Endometrium (tissue), 2 donors: ENCODE measurements around the gene FKBP10.
"Not testable (repeated sequence)": the region's sequence is repeated elsewhere in the genome, so short reads cannot be mapped to it uniquely, and the experiment has no call there.

Experiments used
- FAIRE-seq: peaks from 2 replicates; lab custom pipeline; 2012; peaks lifted over from hg19 to GRCh38; lab: Jason Lieb, UNC
- donor health status: control.
- donor health status: control.

FKBP10 gene

GRCh38 chr17:41810659-41811548 lies 1.9 kb upstream of the FKBP10 start:
- FAIRE-seq, result no peak

GRCh38 chr17:41811549-41812380 lies 1.0 kb upstream of the FKBP10 start, which contains the start of gene P3H4:
Gene P3H4, minus strand, starts transcription at chr17:41811949. Its CDS starts 34 bp downstream, at chr17:41811915.
- FAIRE-seq, result no peak

GRCh38 chr17:41813152-41813680 lies 412 bp downstream of the FKBP10 start:
- FAIRE-seq, result no peak

DNA sequence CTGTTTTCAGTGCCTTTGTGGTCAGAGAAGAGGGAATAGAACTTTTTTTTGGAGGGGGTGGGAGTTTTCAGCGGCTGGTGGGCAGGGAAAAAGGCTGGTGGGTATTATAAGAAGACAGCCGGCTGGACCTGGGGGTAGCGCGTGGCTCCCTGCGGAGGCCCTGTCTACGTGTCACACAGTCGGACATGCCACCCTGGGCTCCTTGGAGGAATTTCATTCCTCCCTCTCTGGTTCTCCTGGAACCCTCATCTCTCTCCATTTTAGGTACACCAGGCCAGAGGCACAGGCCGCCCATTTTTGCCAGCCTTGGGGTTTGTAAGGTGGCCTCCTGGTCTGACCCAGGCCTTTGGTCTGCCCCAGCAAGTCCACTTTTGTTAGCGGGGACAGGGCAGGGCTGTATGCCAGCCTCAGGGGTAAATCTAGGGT lies 908 bp downstream of the FKBP10 start:
- FAIRE-seq, result no peak

- FAIRE-seq, result no peak
These were observed 1.4 kb downstream of the FKBP10 start for GRCh38 chr17:41814195-41814594.

DNA sequence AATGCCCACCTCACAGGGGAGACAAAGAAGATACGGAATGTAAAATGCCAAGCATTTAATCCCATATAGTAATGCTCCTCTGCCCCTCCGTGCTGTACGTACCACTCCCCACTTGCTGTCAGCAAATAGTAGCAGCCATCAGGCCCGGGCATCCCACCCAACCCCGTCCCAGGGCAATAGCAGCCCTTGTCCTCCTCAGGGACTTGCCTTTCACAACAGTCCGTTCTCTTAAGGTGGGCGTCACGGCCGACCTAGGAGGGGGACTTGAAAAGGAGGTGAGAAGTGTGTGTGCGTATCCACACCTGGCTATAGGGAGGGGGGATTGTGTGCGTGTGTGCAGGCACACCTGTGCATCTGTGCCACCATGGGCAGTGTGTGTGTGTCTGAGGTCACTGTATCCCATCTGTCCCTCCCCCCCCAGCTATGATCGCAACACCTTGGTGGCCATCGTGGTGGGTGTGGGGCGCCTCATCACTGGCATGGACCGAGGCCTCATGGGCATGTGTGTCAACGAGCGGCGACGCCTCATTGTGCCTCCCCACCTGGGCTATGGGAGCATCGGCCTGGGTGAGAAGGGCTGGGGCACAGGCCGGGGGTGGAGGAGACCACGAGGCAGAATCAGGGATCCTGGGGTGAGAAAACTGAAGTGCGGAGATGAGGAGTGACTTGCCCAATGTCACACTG lies 4.0 kb downstream of the FKBP10 start:
- FAIRE-seq, result no peak

DNA sequence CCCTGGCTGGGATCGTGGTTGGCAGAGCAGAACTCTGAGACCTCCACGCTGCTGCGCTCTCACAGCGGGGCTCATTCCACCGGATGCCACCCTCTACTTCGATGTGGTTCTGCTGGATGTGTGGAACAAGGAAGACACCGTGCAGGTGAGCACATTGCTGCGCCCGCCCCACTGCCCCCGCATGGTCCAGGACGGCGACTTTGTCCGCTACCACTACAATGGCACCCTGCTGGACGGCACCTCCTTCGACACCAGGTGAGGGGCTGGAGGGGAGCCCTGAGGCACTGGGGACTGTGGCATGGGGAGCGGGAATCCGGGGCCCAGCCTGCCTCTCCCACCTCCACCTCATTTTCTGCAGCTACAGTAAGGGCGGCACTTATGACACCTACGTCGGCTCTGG lies 5.2 kb downstream of the FKBP10 start:
- FAIRE-seq, result no peak

GRCh38 chr17:41821776-41822175 lies 9.0 kb downstream of the FKBP10 start:
- FAIRE-seq, result no peak

GRCh38 chr17:41822216-41823140 lies 9.7 kb downstream of the FKBP10 start:
- FAIRE-seq, result no peak

- FAIRE-seq, result no peak
These were observed 10.3 kb downstream of the FKBP10 start for GRCh38 chr17:41823141-41823524.

- no peak for FAIRE-seq
These were observed 10.8 kb downstream of the FKBP10 start for GRCh38 chr17:41823580-41823979.

DNA sequence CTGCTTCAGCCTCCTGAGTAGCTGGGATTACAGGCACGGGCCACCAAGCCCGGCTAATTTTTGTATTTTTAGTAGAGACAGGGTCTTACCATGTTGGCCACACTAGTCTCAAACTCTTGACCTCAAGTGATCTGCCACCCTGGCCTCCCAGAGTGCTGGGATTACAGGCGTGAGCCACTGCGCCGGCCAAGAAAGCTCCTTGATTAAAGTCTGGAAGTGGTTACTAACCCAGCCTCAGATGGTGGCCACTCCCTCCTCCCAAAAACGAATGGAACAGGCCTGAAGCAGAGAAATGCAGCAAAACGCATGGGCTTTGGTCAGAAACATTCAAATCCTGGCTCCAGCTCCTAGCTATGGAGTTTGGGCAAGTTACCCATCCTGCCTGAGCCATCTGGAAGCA lies 11.3 kb downstream of the FKBP10 start:
- FAIRE-seq, result no peak

GRCh38 chr17:41825175-41825845 lies 12.5 kb downstream of the FKBP10 start:
- FAIRE-seq, result no peak

DNA sequence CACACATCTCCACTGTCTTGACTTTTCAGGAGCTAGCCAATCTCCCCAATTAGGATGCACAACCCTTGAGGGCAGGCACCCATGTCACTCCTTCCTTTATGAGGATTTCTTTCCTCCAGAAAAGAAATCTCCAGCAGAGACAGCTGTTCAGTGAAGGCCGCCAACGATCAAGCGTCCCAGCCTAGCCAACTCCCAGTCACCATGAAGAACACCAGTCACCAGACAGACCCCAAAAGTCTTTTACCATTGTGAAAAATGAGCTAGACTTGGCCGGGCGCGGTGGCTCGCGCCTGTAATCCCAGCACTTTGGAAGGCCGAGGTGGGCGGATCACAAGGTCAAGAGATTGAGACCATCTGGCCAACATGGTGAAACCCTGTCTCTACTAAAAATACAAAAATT lies 17.2 kb downstream of the FKBP10 start:
- not testable (repeated sequence) for FAIRE-seq

DNA sequence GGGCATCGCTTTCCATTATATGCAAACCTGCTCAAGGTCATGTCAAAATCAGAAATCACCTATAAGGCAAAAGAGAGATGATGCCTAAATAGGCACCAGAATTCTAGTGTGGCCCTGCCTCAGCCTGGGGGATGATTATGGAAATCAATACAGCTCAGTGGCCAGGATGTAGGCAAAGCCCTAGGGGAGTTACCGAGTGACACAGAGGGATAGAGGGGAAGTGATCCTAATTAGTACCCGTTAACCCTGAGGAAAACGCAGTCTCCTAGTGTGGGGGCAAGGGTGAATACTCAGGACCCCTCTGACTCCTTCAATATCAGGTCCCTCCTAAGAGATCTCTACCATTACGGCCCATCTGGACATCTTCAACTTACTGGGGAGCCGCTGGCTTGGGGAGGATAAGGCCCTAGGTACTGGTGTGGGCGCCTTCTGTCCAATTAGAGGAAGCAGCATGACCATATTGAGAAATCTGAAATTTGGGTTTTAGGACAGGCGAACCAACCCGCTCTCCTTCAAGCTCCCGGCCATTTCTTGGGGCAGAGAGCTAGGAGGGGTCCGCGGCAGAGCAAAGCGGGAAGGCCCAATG lies 22.5 kb downstream of the FKBP10 start:
- FAIRE-seq, result no peak

- no peak for FAIRE-seq
These were observed 23.2 kb downstream of the FKBP10 start, which contains the start of gene NT5C3B for GRCh38 chr17:41835800-41836549. Gene NT5C3B, minus strand, starts transcription at chr17:41836232. Its CDS starts 39 bp downstream, at chr17:41836193.

DNA sequence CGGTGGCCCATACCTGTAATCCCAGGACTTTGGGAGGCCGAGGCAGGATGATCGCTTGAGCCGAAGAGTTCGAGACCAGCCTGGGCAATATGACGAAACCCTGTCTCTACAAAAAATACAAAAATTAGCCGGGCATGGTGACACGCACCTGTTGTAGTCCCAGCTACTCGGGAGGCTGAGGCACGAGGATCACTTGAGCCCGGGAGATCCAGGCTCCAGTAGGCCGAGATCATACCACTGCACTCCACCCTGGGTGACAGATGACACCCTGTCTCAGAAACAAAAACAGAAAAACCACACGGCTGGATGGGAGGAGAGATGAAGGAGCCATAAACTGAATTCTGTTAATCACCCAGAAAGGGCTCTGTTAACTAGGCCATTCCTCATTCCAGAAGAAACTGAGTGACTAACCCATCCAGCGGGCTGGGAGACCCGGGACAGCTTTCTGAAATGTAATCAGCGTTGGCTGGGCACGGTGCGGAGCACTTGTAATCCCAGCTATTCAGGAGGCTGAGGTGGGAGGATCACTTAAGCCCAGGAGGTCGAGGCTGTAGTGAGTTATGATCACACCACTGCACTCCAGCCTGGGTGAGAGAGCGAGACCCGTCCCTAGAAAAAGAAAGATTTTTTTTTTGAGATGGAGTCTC lies 23.9 kb downstream of the FKBP10 start:
- FAIRE-seq, result no peak

- no peak for FAIRE-seq
These were observed 25.1 kb downstream of the FKBP10 start, which contains the start of gene KLHL10 for GRCh38 chr17:41837761-41838538. Gene KLHL10, plus strand, starts transcription at chr17:41837825. Its CDS starts 108 bp downstream, at chr17:41837933.
